Small intestine (tissue), 7 donors: ENCODE data around the gene KRTAP12-2. TPM values are rescaled to one million over a fixed set of nuclear protein-coding genes. Genes with fewer than 3 reads are reported as not detected.
"Not testable (repeated sequence)": the region's sequence is repeated elsewhere in the genome, so short reads cannot be mapped to it uniquely, and the experiment has no call there.

Source experiments
- DNase-seq, 2 donors: peaks; one replicate each; pipeline versions ENCODE4 v3.0.0 to v3.0.0-alpha.2; 2013
- FAIRE-seq: peaks from 2 replicates; lab custom pipeline; 2012; peaks lifted over from hg19 to GRCh38; lab: Jason Lieb, UNC
- H3K27ac ChIP-seq, 3 donors: one replicate each; pipeline ENCODE4 v1.5.1; 2013; ENCODE audit warnings: low read length in 2 of 3, mild to moderate bottlenecking in 2 of 3, control low read depth in 1 of 3, inconsistent platforms in 1 of 3, low read depth in 1 of 3, moderate library complexity in 1 of 3
- H3K27me3 ChIP-seq, 3 donors: one replicate each; pipeline ENCODE4 v1.6.1; 2013; ENCODE audit warnings: low read length in 3 of 3, inconsistent platforms in 1 of 3; ENCODE audit not compliant: control insufficient read depth in 3 of 3, insufficient read depth in 3 of 3
- H3K36me3 ChIP-seq, 3 donors: one replicate each; pipeline ENCODE4 v1.6.1; 2013; ENCODE audit warnings: low read length in 3 of 3, inconsistent platforms in 1 of 3, low read depth in 1 of 3, mild to moderate bottlenecking in 1 of 3, moderate library complexity in 1 of 3; ENCODE audit not compliant: control insufficient read depth in 3 of 3, insufficient read depth in 2 of 3
- H3K4me1 ChIP-seq, 3 donors: one replicate each; pipeline ENCODE4 v1.6.1; 2013; ENCODE audit warnings: low read length in 2 of 3, inconsistent platforms in 1 of 3, low read depth in 1 of 3, mild to moderate bottlenecking in 1 of 3, moderate library complexity in 1 of 3; ENCODE audit not compliant: control insufficient read depth in 3 of 3, insufficient read depth in 2 of 3
- H3K4me3 ChIP-seq, 3 donors: one replicate each; pipeline ENCODE4 v1.5.1; 2013; ENCODE audit warnings: low read length in 3 of 3, control low read depth in 1 of 3, inconsistent platforms in 1 of 3, low read depth in 1 of 3, mild to moderate bottlenecking in 1 of 3, moderate library complexity in 1 of 3
- H3K9me3 ChIP-seq, 2 donors: one replicate each; pipeline ENCODE4 v1.6.1; 2013; ENCODE audit warnings: low read depth in 1 of 2, low read length in 1 of 2; ENCODE audit not compliant: control insufficient read depth in 2 of 2, insufficient read depth in 1 of 2
- WGBS, 3 donors: extraction: QIAGEN DNeasy Blood & Tissue Kit; methylation state at CpG; one replicate each; pipeline ENCODE4 v1.1.7; 2013; 5-methylcytosine and 5-hydroxymethylcytosine counted together
- polyA plus RNA-seq, 4 donors: library from polyadenylated mRNA; stranded (reverse) in 3 of 4; unstranded in 1 of 4; fragments of 200-250 nt in 3 of 4; fragments of 120-200 nt in 1 of 4; gene quantifications; one replicate each; pipeline versions ENCODE4 v1.2.1 to v1.2.3, GENCODE V29; 2013
- donor health status: healthy with polysubstance abuse.
- donor health status: control.
- donor health status: control.
- donor health status: Bipolar disorder and iron deficiency.
- donor health status: healthy.

The KRTAP12-2 gene
- polyA plus RNA-seq, 4 donors = not detected

GRCh38 chr21:44689740-44690139 is 23.0 kb upstream of the KRTAP12-2 start:
- H3K9me3 ChIP-seq, H3K36me3 ChIP-seq, H3K4me3 ChIP-seq, H3K27ac ChIP-seq, DNase-seq, FAIRE-seq, H3K4me1 ChIP-seq: not testable (repeated sequence)
- H3K27me3 ChIP-seq = peaks cover 0 to 13% (median 11%) of the 10 kb centered on the region in 3 donors
- 72 to 90% (median 73%) methylated on average over 3 of the region's 3 CpGs for WGBS, 3 donors

- FAIRE-seq (no peak), DNase-seq (no peak)
- H3K27ac ChIP-seq = no peak overlapping the region
- no peaks in the 10 kb centered on the region for H3K9me3 ChIP-seq
- H3K4me1 ChIP-seq = no peaks in the 10 kb centered on the region
- no peak overlapping the region for H3K4me3 ChIP-seq
- H3K27me3 ChIP-seq = peaks cover 0 to 13% (median 11%) of the 10 kb centered on the region in 3 donors
- no peaks in the 10 kb centered on the region for H3K36me3 ChIP-seq
- 49 to 60% (median 57%) methylated on average over 11 of the region's 11 CpGs for WGBS, 3 donors
These were observed 20.9 kb upstream of the KRTAP12-2 start for GRCh38 chr21:44687671-44688070.

DNA sequence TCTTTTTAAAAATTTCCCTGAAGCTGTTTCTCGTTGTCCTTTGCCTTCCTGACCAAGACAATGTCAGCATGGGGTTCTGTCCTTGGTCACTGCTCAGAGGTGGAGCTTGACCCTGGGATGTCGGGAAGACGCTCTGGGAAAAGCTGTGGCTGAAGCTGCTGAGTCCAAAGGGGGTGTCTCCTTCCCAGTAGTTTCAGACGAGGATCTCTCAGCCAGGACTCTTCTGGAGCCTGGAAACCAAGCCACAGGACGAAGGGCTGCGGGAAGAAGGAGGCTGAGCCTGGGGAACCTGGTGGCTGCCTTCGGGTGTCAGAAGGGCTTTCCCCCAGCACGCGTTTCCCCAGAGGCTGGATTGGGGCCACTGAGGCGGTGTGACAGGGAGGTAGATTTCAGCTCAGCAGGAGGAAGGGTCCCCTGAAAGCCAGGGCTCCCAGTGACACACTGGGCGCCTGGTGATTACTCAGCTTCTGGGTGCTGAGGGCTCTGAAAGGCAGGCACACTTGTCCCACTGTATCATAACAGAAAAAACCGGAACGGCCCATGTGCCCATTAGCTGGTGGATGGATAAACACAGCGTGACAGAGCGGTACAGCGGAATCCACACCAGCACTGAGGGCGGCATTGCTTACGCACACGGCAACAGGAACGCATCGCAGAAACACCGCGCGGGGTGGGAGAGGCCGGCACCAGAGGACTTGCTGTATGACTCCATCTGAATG is 20.3 kb upstream of the KRTAP12-2 start:
- no peak overlapping the region for H3K4me3 ChIP-seq
- FAIRE-seq = no peak
- 52 to 68% (median 63%) methylated on average over 25 of the region's 25 CpGs for WGBS, 3 donors
- DNase-seq = no peak
- H3K9me3 ChIP-seq = no peaks in the 10 kb centered on the region
- H3K36me3 ChIP-seq = no peaks in the 10 kb centered on the region
- peaks cover 0 to 13% (median 11%) of the 10 kb centered on the region in 3 donors for H3K27me3 ChIP-seq
- no peak overlapping the region for H3K27ac ChIP-seq
- no peaks in the 10 kb centered on the region for H3K4me1 ChIP-seq

DNA sequence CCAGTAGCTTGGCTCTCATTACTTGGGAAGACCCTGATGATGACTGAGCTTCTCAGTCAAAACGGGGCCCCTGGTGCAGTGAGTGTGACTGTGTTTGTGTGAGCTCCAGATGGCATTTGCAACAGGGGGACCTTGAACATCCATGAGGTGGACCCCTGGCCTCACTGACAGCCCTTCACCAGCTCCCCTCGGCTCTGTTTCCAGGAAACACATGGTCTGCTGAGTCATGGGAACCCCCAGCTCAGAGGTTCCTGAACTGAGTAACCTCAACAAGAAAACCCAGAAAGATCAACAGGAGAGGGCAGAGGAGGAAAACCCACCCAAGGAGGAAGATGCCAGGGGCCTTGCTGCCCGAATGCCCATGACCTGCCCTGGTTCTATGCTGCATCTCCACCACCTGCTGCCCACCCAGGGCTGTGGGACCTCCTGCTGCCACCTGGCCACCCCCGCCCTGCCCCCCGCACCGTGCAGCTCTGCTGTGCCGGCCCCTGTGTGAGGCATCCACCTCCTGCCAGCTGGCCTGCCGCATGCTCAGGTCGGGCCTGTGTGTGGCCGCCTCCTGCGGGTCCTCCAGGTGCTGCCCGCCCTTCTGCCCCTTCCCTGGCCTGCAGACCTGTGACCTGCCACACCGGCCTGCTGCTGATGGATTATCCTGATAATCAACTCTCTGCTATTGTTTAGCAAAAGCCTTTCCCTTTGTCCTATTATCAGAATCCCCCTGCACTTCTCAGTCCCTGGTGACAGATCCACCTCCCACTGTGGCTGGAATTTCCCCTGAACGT is 19.5 kb upstream of the KRTAP12-2 start:
- no peak for DNase-seq
- H3K9me3 ChIP-seq = no peaks in the 10 kb centered on the region
- WGBS, 3 donors = 23 to 40% (median 23%) methylated on average over 13 to 14 of the region's 14 CpGs
- H3K27me3 ChIP-seq = peaks cover 0 to 13% (median 11%) of the 10 kb centered on the region in 3 donors
- H3K4me1 ChIP-seq = no peaks in the 10 kb centered on the region
- no peak for FAIRE-seq
- no peak overlapping the region for H3K4me3 ChIP-seq
- no peaks in the 10 kb centered on the region for H3K36me3 ChIP-seq
- H3K27ac ChIP-seq = no peak overlapping the region

DNA sequence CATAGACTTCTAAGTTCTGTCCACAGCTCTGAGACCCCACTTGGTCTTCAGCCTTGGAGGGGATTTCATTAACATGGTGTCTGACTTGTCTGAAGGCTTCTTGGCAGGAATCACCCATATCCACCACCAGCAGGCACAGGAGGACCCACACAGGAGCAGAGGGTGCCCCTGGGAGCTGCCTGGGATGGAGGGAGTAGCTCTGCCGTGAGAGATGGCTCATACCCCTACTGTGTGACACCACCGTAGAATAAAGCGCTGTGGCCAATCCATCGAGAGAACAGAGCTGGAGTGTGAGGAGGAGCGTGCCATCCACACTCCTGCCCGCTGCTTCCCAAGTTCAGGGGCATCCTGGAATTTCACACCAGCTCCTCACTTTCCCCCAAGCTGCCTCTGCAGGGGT is 18.3 kb upstream of the KRTAP12-2 start:
- not testable (repeated sequence) for FAIRE-seq, H3K27ac ChIP-seq, H3K4me1 ChIP-seq, DNase-seq, H3K36me3 ChIP-seq, H3K9me3 ChIP-seq, H3K4me3 ChIP-seq
- WGBS, 3 donors = 81 to 87% (median 85%) methylated on average over 4 to 6 of the region's 6 CpGs
- H3K27me3 ChIP-seq = peaks cover 0 to 13% (median 11%) of the 10 kb centered on the region in 3 donors

DNA sequence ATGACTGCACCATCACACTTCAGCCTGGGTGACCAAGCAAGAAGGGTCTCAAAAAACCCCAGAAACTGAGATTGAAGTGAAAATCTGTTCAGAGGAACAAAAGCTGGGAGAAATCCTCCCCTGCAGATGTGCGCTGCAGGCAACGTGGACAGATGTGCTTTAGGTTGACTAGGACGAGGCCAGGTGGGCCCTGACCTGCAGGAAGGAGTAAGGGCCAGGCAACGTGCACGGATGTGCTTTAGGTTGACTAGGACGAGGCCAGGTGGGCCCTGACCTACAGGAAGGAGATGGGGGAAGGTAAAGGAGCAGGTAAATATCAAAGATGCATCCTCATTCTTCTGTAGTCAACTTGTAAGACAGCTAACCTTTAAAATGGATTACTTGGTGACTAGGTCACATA is 17.8 kb upstream of the KRTAP12-2 start:
- Histone ChIP-seq H3K4me1 (no peaks in the 10 kb centered on the region), H3K4me3 (no peak overlapping the region), H3K9me3 (no peaks in the 10 kb centered on the region), H3K27me3 (peaks cover 0 to 13% (median 11%) of the 10 kb centered on the region in 3 donors), H3K36me3 (no peaks in the 10 kb centered on the region), H3K27ac (no peak overlapping the region)
- DNase-seq (no peak), FAIRE-seq (no peak)
- WGBS, 3 donors = 51 to 76% (median 65%) methylated on average over 6 of the region's 6 CpGs

DNA sequence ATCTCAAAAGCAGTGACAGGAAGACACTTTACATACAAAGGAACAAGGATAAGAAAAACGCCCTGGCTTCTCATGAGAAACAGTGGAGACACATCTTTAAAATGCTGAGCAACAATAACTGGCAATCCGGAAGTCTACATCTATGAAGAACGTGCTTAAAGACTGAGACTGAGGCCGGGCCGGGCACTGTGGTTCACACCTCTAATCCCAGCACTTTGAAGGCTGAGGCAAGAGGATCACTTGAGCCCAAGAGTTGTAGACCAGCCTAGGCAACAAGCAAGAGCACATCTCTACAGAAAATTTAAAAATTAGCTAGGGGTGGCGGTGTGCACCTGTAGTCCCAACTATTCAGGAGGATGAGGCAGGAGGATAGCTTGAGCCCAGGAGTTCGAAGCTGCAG is 17.4 kb upstream of the KRTAP12-2 start:
- no peak overlapping the region for H3K27ac ChIP-seq
- H3K36me3 ChIP-seq = no peaks in the 10 kb centered on the region
- no peak for DNase-seq
- no peaks in the 10 kb centered on the region for H3K9me3 ChIP-seq
- no peaks in the 10 kb centered on the region for H3K4me1 ChIP-seq
- 62 to 78% (median 66%) methylated on average over 7 of the region's 7 CpGs for WGBS, 3 donors
- H3K4me3 ChIP-seq = no peak overlapping the region
- H3K27me3 ChIP-seq = peaks cover 0 to 13% (median 11%) of the 10 kb centered on the region in 3 donors
- FAIRE-seq = no peak

- Histone ChIP-seq H3K4me1 (no peaks in the 10 kb centered on the region), H3K27ac (no peak overlapping the region), H3K36me3 (no peaks in the 10 kb centered on the region), H3K4me3 (no peak overlapping the region), H3K27me3 (peaks cover 0 to 11% (median 9%) of the 10 kb centered on the region in 3 donors), H3K9me3 (no peaks in the 10 kb centered on the region)
- WGBS, 3 donors = 76 to 79% (median 79%) methylated on average over 15 of the region's 15 CpGs
- FAIRE-seq (no peak), DNase-seq (no peak)
These were observed 15.9 kb upstream of the KRTAP12-2 start for GRCh38 chr21:44682580-44683151.
